HCT116 (cell line): ENCODE results near the gene NUP188. TPM values are rescaled to one million over a fixed set of nuclear protein-coding genes. Genes with fewer than 3 reads are reported as not detected.

Experiments used
- ATAC-seq: fragments of 200-7000 bp; cut with Tn5 transposase; 2 replicates; pipeline ENCODE4 v1.9.1; 2020; ENCODE audit warnings: mild to moderate bottlenecking, moderate library complexity
- BruUV-seq: library from RNA; stranded (reverse); fragments of 400-500 nt; replicated peaks from 2 replicates; lab custom pipeline; 2021; lab: Mats Ljungman, UMichigan
- CTCF ChIA-PET: fragments of 300-600 bp; sonication (Branson Sonifier 250); formaldehyde crosslinking; loops from one replicate; lab custom pipeline; 2021; ENCODE audit warnings: antibody characterized with exemption; lab: Charles Lee
- POLR2A ChIA-PET: fragments of 300-600, 350-600 bp; sonication (Branson Sonifier 250); formaldehyde crosslinking; loops from one replicate; lab custom pipeline; 2021; ENCODE audit warnings: antibody characterized with exemption; lab: Charles Lee
- RAD21 ChIA-PET, 2 experiments: fragments of 300-600 bp; sonication (Branson Sonifier 250); formaldehyde crosslinking; loops; one replicate each; lab custom pipeline; 2023; ENCODE audit warnings: low total read pairs in 2 of 2; ENCODE audit not compliant: uncharacterized antibody in 2 of 2, unreplicated experiment in 2 of 2, low non-redundant PET in 1 of 2; lab: Charles Lee
- DNase-seq: peaks from one replicate; pipeline ENCODE4 v3.0.0-alpha.2; 2010; ENCODE audit warnings: low read depth, low spot score
- H2AFZ ChIP-seq: fragments of 200-600 bp; shearing (Covaris generic), sonication (generic); 2 replicates; pipeline ENCODE4 v1.6.1; 2017; ENCODE audit warnings: low read depth, mixed run types, mixed read lengths, antibody characterized with exemption, low read length; ENCODE audit not compliant: poor library complexity, severe bottlenecking
- H3K27ac ChIP-seq: 2 replicates; pipeline ENCODE4 v1.5.1; 2012; ENCODE audit warnings: low read depth, low read length
- H3K27me3 ChIP-seq: fragments of 200-600 bp; sonication (generic); 2 replicates; pipeline ENCODE4 v1.6.1; 2016; ENCODE audit warnings: mixed run types, low read length, mixed read lengths; ENCODE audit not compliant: insufficient read depth
- H3K36me3 ChIP-seq, 2 experiments: fragments of 200-500 bp in 1 of 2; fragments of 200-600 bp in 1 of 2; sonication (Bioruptor generic) in 1 of 2; sonication (generic) in 1 of 2; 2 replicates each; pipeline versions ENCODE4 v1.5.1 to v1.6.1; 2014 to 2016; ENCODE audit warnings: low read length in 2 of 2, inconsistent platforms in 1 of 2, mixed read lengths in 1 of 2, mixed run types in 1 of 2; ENCODE audit not compliant: insufficient read depth in 2 of 2, control insufficient read depth in 1 of 2
- H3K4me1 ChIP-seq, 2 experiments: fragments of 200-600 bp in 1 of 2; sonication (generic) in 1 of 2; 2 replicates each; pipeline versions ENCODE4 v1.5.1 to v1.6.1; 2012 to 2017; ENCODE audit warnings: low read length in 2 of 2, inconsistent platforms in 1 of 2, mild to moderate bottlenecking in 1 of 2, mixed read lengths in 1 of 2, mixed run types in 1 of 2, moderate library complexity in 1 of 2; ENCODE audit not compliant: insufficient read depth in 2 of 2, control insufficient read depth in 1 of 2
- H3K4me2 ChIP-seq: fragments of 200-600 bp; sonication (generic); 2 replicates; pipeline ENCODE4 v1.6.1; 2017; ENCODE audit warnings: mixed run types, low read length, mixed read lengths
- H3K4me3 ChIP-seq, 2 experiments: fragments of 200-600 bp in 1 of 2; sonication (generic) in 1 of 2; replicated peaks in 1 of 2; 2 replicates each; pipeline ENCODE4 v1.5.1; 2011 to 2016; ENCODE audit warnings: low read length in 2 of 2, control low read depth in 1 of 2, low read depth in 1 of 2, mild to moderate bottlenecking in 1 of 2, mixed read lengths in 1 of 2, mixed run types in 1 of 2
- H3K79me2 ChIP-seq: fragments of 200-600 bp; sonication (generic); 2 replicates; pipeline ENCODE4 v1.6.1; 2017; ENCODE audit warnings: mild to moderate bottlenecking, mixed run types, low read length, moderate library complexity, mixed read lengths; ENCODE audit not compliant: insufficient read depth
- H3K9ac ChIP-seq: fragments of 200-600 bp; sonication (generic); 2 replicates; pipeline ENCODE4 v1.6.1; 2016; ENCODE audit warnings: low read length, mixed read lengths
- H3K9me2 ChIP-seq: fragments of 200-600 bp; sonication (generic), shearing (Covaris generic); 2 replicates; pipeline ENCODE4 v1.6.1; 2017; ENCODE audit warnings: mixed run types, mild to moderate bottlenecking, moderate library complexity; ENCODE audit not compliant: insufficient read depth
- H3K9me3 ChIP-seq, 2 experiments: fragments of 200-500 bp in 1 of 2; fragments of 200-600 bp in 1 of 2; sonication (Bioruptor generic) in 1 of 2; sonication (generic) in 1 of 2; 2 replicates each; pipeline ENCODE4 v1.6.1; 2014 to 2017; ENCODE audit warnings: low read length in 2 of 2, mixed read lengths in 2 of 2, inconsistent platforms in 1 of 2, low read depth in 1 of 2, mild to moderate bottlenecking in 1 of 2, mixed run types in 1 of 2, moderate library complexity in 1 of 2; ENCODE audit not compliant: control insufficient read depth in 1 of 2, insufficient read depth in 1 of 2
- H4K20me1 ChIP-seq: fragments of 200-600 bp; sonication (generic), shearing (Covaris generic); 2 replicates; pipeline ENCODE4 v1.6.1; 2017; ENCODE audit warnings: mixed run types, mild to moderate bottlenecking, moderate library complexity; ENCODE audit not compliant: insufficient read depth
- ATF3 ChIP-seq: IDR thresholded peaks from 2 replicates; pipeline ENCODE4 v1.6.1; 2012
- CBX3 ChIP-seq: IDR thresholded peaks from 2 replicates; pipeline ENCODE4 v1.6.1; 2012; ENCODE audit warnings: low read depth
- CEBPB ChIP-seq: IDR thresholded peaks from 2 replicates; pipeline ENCODE4 v1.6.1; 2012; ENCODE audit warnings: low read depth
- ELF1 ChIP-seq: IDR thresholded peaks from 2 replicates; pipeline ENCODE4 v1.6.1; 2012; ENCODE audit warnings: low read depth, borderline replicate concordance
- EZH2phosphoT487 ChIP-seq: fragments of 200-600 bp; IDR thresholded peaks from 2 replicates; pipeline ENCODE4 v1.6.1; 2018; ENCODE audit warnings: antibody characterized with exemption, borderline replicate concordance
- FOSL1 ChIP-seq: IDR thresholded peaks from 2 replicates; pipeline ENCODE4 v1.6.1; 2012; ENCODE audit warnings: low read depth
- POLR2A ChIP-seq: IDR thresholded peaks from 2 replicates; pipeline ENCODE4 v1.7.0; 2011; ENCODE audit warnings: borderline replicate concordance; ENCODE audit not compliant: insufficient read depth, insufficient read length; ENCODE audit errors: extremely low read depth
- POLR2AphosphoS5 ChIP-seq: IDR thresholded peaks from 2 replicates; pipeline ENCODE4 v1.6.1; 2011; ENCODE audit warnings: mild to moderate bottlenecking, low read depth, low read length, moderate library complexity
- RAD21 ChIP-seq: IDR thresholded peaks from 2 replicates; pipeline ENCODE4 v1.6.1; 2012; ENCODE audit warnings: low read depth, mild to moderate bottlenecking
- REST ChIP-seq: IDR thresholded peaks from 2 replicates; pipeline ENCODE4 v1.6.1; 2012; ENCODE audit warnings: low read depth
- SIN3A ChIP-seq: IDR thresholded peaks from 2 replicates; pipeline ENCODE4 v1.6.1; 2012; ENCODE audit warnings: low read depth
- SRF ChIP-seq: IDR thresholded peaks from 2 replicates; pipeline ENCODE4 v1.6.1; 2012; ENCODE audit warnings: low read depth
- TCF7L2 ChIP-seq: IDR thresholded peaks from 2 replicates; pipeline ENCODE4 v1.7.0; 2011; ENCODE audit warnings: borderline replicate concordance, inconsistent platforms; ENCODE audit not compliant: insufficient read depth, insufficient read length; ENCODE audit errors: extremely low read depth
- YY1 ChIP-seq: IDR thresholded peaks from 2 replicates; pipeline ENCODE4 v1.6.1; 2011; ENCODE audit warnings: low read length, low read depth, moderate library complexity, mild to moderate bottlenecking; ENCODE audit not compliant: insufficient replicate concordance; ENCODE audit errors: extremely low read depth
- ZNF274 ChIP-seq: fragments of 200-500 bp; sonication (Bioruptor generic); IDR thresholded peaks from 2 replicates; pipeline ENCODE4 v1.6.1; 2014; ENCODE audit warnings: mild to moderate bottlenecking, low read depth, low read length, inconsistent platforms
- intact Hi-C: fragments of 100-400 bp; cut with micrococcal nuclease; formaldehyde crosslinking; loops from 2 replicates; pipeline ENCODE4 v1.10.0; 2022
- total RNA-seq: library from RNA; stranded (reverse); gene quantifications from one replicate; pipeline ENCODE4 v1.2.1, GENCODE V29; 2021; ENCODE audit not compliant: unreplicated experiment
- TF ChIP-seq, protein P1 (sequence below): IDR thresholded peaks from 2 replicates; pipeline ENCODE4 v1.6.1; 2012
- TF ChIP-seq, protein P2 (sequence below), 3 experiments: fragments of 200-600 bp in 1 of 3; sonication (generic) in 1 of 3; IDR thresholded peaks in 2 of 3; conservative IDR thresholded peaks in 1 of 3; 2 replicates each; pipeline ENCODE4 v1.5.1; 2012 to 2017; ENCODE audit warnings: low read depth in 2 of 3, low read length in 2 of 3, antibody characterized with exemption in 1 of 3, borderline replicate concordance in 1 of 3, control low read depth in 1 of 3, mild to moderate bottlenecking in 1 of 3, mixed read lengths in 1 of 3, mixed run types in 1 of 3, moderate library complexity in 1 of 3; ENCODE audit not compliant: insufficient read depth in 1 of 3

NUP188 gene
- total RNA-seq, 1 experiment from 2014 or later = 115 TPM

GRCh38 chr9:128998462-128998861 is 51.0 kb downstream of the NUP188 start:
- intact Hi-C loops = no loop called here
- H3K9me3 ChIP-seq = no peaks in the 10 kb centered on the region
- H3K9ac ChIP-seq = no peak overlapping the region
- no TSS peak for BruUV-seq
- TF ChIP-seq, protein P1, sequence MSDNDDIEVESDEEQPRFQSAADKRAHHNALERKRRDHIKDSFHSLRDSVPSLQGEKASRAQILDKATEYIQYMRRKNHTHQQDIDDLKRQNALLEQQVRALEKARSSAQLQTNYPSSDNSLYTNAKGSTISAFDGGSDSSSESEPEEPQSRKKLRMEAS = no peak
- TF ChIP-seq EZH2phosphoT487 (no peak), POLR2A (no peak), RAD21 (no peak), REST (no peak), TCF7L2 (no peak), FOSL1 (no peak), POLR2AphosphoS5 (no peak), YY1 (no peak), CEBPB (no peak), ELF1 (no peak), ATF3 (no peak), SIN3A (no peak), ZNF274 (no peak), SRF (no peak), CBX3 (no peak)
- TF ChIP-seq, protein P2, sequence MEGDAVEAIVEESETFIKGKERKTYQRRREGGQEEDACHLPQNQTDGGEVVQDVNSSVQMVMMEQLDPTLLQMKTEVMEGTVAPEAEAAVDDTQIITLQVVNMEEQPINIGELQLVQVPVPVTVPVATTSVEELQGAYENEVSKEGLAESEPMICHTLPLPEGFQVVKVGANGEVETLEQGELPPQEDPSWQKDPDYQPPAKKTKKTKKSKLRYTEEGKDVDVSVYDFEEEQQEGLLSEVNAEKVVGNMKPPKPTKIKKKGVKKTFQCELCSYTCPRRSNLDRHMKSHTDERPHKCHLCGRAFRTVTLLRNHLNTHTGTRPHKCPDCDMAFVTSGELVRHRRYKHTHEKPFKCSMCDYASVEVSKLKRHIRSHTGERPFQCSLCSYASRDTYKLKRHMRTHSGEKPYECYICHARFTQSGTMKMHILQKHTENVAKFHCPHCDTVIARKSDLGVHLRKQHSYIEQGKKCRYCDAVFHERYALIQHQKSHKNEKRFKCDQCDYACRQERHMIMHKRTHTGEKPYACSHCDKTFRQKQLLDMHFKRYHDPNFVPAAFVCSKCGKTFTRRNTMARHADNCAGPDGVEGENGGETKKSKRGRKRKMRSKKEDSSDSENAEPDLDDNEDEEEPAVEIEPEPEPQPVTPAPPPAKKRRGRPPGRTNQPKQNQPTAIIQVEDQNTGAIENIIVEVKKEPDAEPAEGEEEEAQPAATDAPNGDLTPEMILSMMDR (IDR thresholded peaks at IDR 0.05 in 2 of 3, conservative IDR thresholded peaks at IDR 0.05 in 1 of 3; ENCODE audit: borderline replicate concordance in 1 of 3, insufficient read depth in 1 of 3, low read depth in 2 of 3, low read length in 2 of 3) = no peak
- TF ChIP-seq, all 23 proteins: peak for 0
- POLR2A ChIA-PET = no interaction called here
- H3K9me2 ChIP-seq = no peaks in the 10 kb centered on the region
- no peaks in the 10 kb centered on the region for H3K27me3 ChIP-seq
- peaks cover 54 to 75% of the 10 kb centered on the region in 2 experiments for H3K36me3 ChIP-seq
- H3K4me3 ChIP-seq = no peak overlapping the region
- DNase-seq = no peak
- no peak overlapping the region for H3K27ac ChIP-seq
- no peak for ATAC-seq
- CTCF ChIA-PET = no interaction called here
- H3K79me2 ChIP-seq = no peaks in the 10 kb centered on the region
- RAD21 ChIA-PET = no interaction called here
- H3K4me2 ChIP-seq = no peak overlapping the region
- no peaks in the 10 kb centered on the region for H4K20me1 ChIP-seq
- H3K4me1 ChIP-seq = no peaks in the 10 kb centered on the region
- H2AFZ ChIP-seq = no peak overlapping the region
